GM12878 (cell line): ENCODE results near the gene SLC45A2.
"Not testable (repeated sequence)": the region's sequence is repeated elsewhere in the genome, so short reads cannot be mapped to it uniquely, and the experiment has no call there.

Experiments
- POLR2AphosphoS5 ChIP-seq: IDR thresholded peaks from 2 replicates; pipeline ENCODE4 v1.6.1; 2011; ENCODE audit warnings: mild to moderate bottlenecking, low read length, inconsistent platforms
- RAD21 ChIP-seq: IDR thresholded peaks from 2 replicates; pipeline ENCODE4 v1.6.1; 2011; ENCODE audit warnings: mild to moderate bottlenecking, low read depth, low read length, moderate library complexity; ENCODE audit not compliant: insufficient read depth
- SREBF1 ChIP-seq: IDR thresholded peaks from 2 replicates; pipeline ENCODE4 v1.6.1; 2012; ENCODE audit warnings: mild to moderate bottlenecking, low read length
- TF ChIP-seq, protein P1 (sequence below): fragments of 450-650 bp; IDR thresholded peaks from 2 replicates; pipeline ENCODE4 v1.6.1; 2017; ENCODE audit warnings: mild to moderate bottlenecking, moderate library complexity
- TF ChIP-seq, protein P2 (sequence below), 3 experiments: IDR thresholded peaks in 2 of 3; conservative IDR thresholded peaks in 1 of 3; 2 replicates each; pipeline ENCODE4 v1.5.1; 2011; ENCODE audit warnings: low read depth in 3 of 3, low read length in 3 of 3, mild to moderate bottlenecking in 3 of 3, control low read depth in 2 of 3, moderate library complexity in 2 of 3, inconsistent platforms in 1 of 3, mixed read lengths in 1 of 3; ENCODE audit not compliant: control insufficient read depth in 2 of 3, insufficient read depth in 1 of 3; ENCODE audit errors: extremely low read depth in 1 of 3

- TF ChIP-seq RAD21, POLR2AphosphoS5, SREBF1: not testable (repeated sequence)
- TF ChIP-seq, protein P1, sequence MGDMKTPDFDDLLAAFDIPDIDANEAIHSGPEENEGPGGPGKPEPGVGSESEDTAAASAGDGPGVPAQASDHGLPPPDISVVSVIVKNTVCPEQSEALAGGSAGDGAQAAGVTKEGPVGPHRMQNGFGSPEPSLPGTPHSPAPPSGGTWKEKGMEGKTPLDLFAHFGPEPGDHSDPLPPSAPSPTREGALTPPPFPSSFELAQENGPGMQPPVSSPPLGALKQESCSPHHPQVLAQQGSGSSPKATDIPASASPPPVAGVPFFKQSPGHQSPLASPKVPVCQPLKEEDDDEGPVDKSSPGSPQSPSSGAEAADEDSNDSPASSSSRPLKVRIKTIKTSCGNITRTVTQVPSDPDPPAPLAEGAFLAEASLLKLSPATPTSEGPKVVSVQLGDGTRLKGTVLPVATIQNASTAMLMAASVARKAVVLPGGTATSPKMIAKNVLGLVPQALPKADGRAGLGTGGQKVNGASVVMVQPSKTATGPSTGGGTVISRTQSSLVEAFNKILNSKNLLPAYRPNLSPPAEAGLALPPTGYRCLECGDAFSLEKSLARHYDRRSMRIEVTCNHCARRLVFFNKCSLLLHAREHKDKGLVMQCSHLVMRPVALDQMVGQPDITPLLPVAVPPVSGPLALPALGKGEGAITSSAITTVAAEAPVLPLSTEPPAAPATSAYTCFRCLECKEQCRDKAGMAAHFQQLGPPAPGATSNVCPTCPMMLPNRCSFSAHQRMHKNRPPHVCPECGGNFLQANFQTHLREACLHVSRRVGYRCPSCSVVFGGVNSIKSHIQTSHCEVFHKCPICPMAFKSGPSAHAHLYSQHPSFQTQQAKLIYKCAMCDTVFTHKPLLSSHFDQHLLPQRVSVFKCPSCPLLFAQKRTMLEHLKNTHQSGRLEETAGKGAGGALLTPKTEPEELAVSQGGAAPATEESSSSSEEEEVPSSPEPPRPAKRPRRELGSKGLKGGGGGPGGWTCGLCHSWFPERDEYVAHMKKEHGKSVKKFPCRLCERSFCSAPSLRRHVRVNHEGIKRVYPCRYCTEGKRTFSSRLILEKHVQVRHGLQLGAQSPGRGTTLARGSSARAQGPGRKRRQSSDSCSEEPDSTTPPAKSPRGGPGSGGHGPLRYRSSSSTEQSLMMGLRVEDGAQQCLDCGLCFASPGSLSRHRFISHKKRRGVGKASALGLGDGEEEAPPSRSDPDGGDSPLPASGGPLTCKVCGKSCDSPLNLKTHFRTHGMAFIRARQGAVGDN = not testable (repeated sequence)
- TF ChIP-seq, protein P2, sequence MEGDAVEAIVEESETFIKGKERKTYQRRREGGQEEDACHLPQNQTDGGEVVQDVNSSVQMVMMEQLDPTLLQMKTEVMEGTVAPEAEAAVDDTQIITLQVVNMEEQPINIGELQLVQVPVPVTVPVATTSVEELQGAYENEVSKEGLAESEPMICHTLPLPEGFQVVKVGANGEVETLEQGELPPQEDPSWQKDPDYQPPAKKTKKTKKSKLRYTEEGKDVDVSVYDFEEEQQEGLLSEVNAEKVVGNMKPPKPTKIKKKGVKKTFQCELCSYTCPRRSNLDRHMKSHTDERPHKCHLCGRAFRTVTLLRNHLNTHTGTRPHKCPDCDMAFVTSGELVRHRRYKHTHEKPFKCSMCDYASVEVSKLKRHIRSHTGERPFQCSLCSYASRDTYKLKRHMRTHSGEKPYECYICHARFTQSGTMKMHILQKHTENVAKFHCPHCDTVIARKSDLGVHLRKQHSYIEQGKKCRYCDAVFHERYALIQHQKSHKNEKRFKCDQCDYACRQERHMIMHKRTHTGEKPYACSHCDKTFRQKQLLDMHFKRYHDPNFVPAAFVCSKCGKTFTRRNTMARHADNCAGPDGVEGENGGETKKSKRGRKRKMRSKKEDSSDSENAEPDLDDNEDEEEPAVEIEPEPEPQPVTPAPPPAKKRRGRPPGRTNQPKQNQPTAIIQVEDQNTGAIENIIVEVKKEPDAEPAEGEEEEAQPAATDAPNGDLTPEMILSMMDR (IDR thresholded peaks at IDR 0.05 in 2 of 3, conservative IDR thresholded peaks at IDR 0.05 in 1 of 3; ENCODE audit: control insufficient read depth in 2 of 3, extremely low read depth in 1 of 3, insufficient read depth in 1 of 3, low read depth in 3 of 3, low read length in 3 of 3) = not testable (repeated sequence)
Observed at GRCh38 chr5:34010146-34010545, 25.7 kb upstream of the SLC45A2 start.
